ENCODE data around the gene SLC29A3. TPM values are rescaled to one million over a fixed set of nuclear protein-coding genes. Genes with fewer than 3 reads are reported as not detected.

Gene SLC29A3
- total RNA-seq, 4 donors from 2014 or later: 1.0 to 13.8 (median 5.5) TPM

- DNase-seq: no peak
- Histone ChIP-seq H3K27ac (no peak overlapping the region), H3K4me3 (no peak overlapping the region), H3K9me3 (no peaks in the 10 kb centered on the region), H3K27me3 (no peaks in the 10 kb centered on the region), H3K36me3 (no peaks in the 10 kb centered on the region), H3K4me1 (no peaks in the 10 kb centered on the region)
- intact Hi-C loops (cut with DNase I; ENCODE audit: low total_unique reads): no loop called here
- no peak for TF ChIP-seq CTCF (IDR thresholded peaks at IDR 0.05)
- TF ChIP-seq POLR2A (IDR thresholded peaks at IDR 0.05): no peak
Measured at GRCh38 chr10:71292624-71293445, 26.2 kb upstream of the SLC29A3 start.

GRCh38 chr10:71293446-71294084 is 25.5 kb upstream of the SLC29A3 start:
- no peak for DNase-seq
- Histone ChIP-seq H3K27ac (no peak overlapping the region), H3K9me3 (no peaks in the 10 kb centered on the region), H3K4me3 (no peak overlapping the region), H3K27me3 (no peaks in the 10 kb centered on the region), H3K4me1 (no peaks in the 10 kb centered on the region), H3K36me3 (no peaks in the 10 kb centered on the region)
- intact Hi-C loops (cut with DNase I; ENCODE audit: low total_unique reads): no loop called here
- no peak for TF ChIP-seq POLR2A (IDR thresholded peaks at IDR 0.05)
- no peak for TF ChIP-seq CTCF (IDR thresholded peaks at IDR 0.05)

GRCh38 chr10:71294091-71294561 is 24.9 kb upstream of the SLC29A3 start:
- no peak for TF ChIP-seq CTCF (IDR thresholded peaks at IDR 0.05)
- TF ChIP-seq POLR2A (IDR thresholded peaks at IDR 0.05): no peak
- Histone ChIP-seq H3K27ac (no peak overlapping the region), H3K9me3 (no peaks in the 10 kb centered on the region), H3K36me3 (no peaks in the 10 kb centered on the region), H3K4me3 (no peak overlapping the region), H3K4me1 (no peaks in the 10 kb centered on the region), H3K27me3 (no peaks in the 10 kb centered on the region)
- intact Hi-C loops (cut with DNase I; ENCODE audit: low total_unique reads): no loop called here
- DNase-seq: no peak

GRCh38 chr10:71294856-71295255 is 24.2 kb upstream of the SLC29A3 start:
- intact Hi-C loops (cut with DNase I; ENCODE audit: low total_unique reads): no loop called here

More at GRCh38 chr10:71294856-71295255, 24.2 kb upstream of the SLC29A3 start:
- no peaks in the 10 kb centered on the region for H3K9me3 ChIP-seq
- H3K27me3 ChIP-seq: no peaks in the 10 kb centered on the region
- no peaks in the 10 kb centered on the region for H3K4me1 ChIP-seq
- DNase-seq: no peak
- TF ChIP-seq POLR2A (IDR thresholded peaks at IDR 0.05) (no peak), CTCF (IDR thresholded peaks at IDR 0.05) (no peak)
- H3K36me3 ChIP-seq: no peaks in the 10 kb centered on the region
- no peak overlapping the region for H3K27ac ChIP-seq
- no peak overlapping the region for H3K4me3 ChIP-seq

All from uterus (tissue), 4 donors.